Epithelial cell of esophagus (primary cell): Measurements from ENCODE around the gene BCL2.

Experiments used
- DNase-seq: peaks from one replicate; pipeline ENCODE4 v3.0.0; 2010; ENCODE audit warnings: low read depth
- H3K4me3 ChIP-seq: 2 replicates; pipeline ENCODE4 v1.5.1; 2011; ENCODE audit warnings: mild to moderate bottlenecking, low read length, control low read depth
- CTCF ChIP-seq: IDR thresholded peaks from 2 replicates; pipeline ENCODE4 v1.5.1; 2011; ENCODE audit warnings: low read depth, mild to moderate bottlenecking, low read length, control low read depth, inconsistent platforms; ENCODE audit not compliant: insufficient read depth; ENCODE audit errors: missing control alignments

The BCL2 gene

GRCh38 chr18:63198868-63199742, 120.5 kb downstream of the BCL2 start:
- DNase-seq, result no peak
- no peak for TF ChIP-seq CTCF
- no peak overlapping the region for H3K4me3 ChIP-seq

- TF ChIP-seq CTCF, result no peak
- no peak overlapping the region for H3K4me3 ChIP-seq
- no peak for DNase-seq
Observed at GRCh38 chr18:63198098-63198760, 121.3 kb downstream of the BCL2 start.

- DNase-seq, result no peak
- no peak for TF ChIP-seq CTCF
- H3K4me3 ChIP-seq, result no peak overlapping the region
Observed at GRCh38 chr18:63197246-63197869, 122.2 kb downstream of the BCL2 start.

DNA sequence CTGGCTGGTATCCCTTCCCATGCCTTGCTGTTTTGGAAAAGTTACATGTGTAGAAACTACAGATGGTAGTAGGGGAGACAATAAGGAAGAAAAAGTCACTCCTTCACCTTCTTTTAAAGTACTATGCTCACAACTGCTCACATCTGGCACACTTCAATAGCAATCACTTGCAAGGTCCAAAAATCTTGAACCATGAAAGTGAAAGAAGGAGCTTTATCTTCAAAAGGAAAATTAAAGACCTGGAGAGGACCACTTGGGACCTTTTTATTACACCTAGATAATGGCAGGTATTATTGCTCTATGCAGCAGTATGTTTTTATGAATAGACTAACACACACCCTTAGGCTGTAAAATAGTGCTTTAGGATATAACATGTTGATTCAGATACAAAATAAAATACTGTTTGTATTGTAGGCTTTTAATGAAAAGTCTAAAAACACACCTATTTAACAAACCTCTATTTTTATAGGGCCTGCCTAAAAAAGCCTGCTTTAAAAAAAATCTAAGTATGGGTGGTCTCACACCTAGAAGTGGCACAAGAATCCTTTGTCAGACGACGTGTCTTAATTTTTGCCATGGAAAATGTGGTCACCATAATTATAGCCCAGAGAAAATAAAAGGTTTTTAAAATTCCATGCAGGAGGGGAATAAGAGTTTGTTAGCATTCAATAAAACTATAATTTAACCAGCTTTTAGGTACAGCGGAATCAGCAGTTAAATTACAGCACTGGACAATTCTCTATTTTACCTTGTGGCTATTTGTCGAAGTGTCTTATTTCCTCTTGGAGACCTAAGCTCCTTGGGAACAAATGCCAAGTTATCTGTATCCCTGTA, 124.0 kb downstream of the BCL2 start:
- no peak overlapping the region for H3K4me3 ChIP-seq
- DNase-seq, result no peak
- no peak for TF ChIP-seq CTCF

- TF ChIP-seq CTCF, result no peak
- no peak for DNase-seq
- H3K4me3 ChIP-seq, result no peak overlapping the region
Observed at GRCh38 chr18:63192885-63193349, 126.7 kb downstream of the BCL2 start.

DNA sequence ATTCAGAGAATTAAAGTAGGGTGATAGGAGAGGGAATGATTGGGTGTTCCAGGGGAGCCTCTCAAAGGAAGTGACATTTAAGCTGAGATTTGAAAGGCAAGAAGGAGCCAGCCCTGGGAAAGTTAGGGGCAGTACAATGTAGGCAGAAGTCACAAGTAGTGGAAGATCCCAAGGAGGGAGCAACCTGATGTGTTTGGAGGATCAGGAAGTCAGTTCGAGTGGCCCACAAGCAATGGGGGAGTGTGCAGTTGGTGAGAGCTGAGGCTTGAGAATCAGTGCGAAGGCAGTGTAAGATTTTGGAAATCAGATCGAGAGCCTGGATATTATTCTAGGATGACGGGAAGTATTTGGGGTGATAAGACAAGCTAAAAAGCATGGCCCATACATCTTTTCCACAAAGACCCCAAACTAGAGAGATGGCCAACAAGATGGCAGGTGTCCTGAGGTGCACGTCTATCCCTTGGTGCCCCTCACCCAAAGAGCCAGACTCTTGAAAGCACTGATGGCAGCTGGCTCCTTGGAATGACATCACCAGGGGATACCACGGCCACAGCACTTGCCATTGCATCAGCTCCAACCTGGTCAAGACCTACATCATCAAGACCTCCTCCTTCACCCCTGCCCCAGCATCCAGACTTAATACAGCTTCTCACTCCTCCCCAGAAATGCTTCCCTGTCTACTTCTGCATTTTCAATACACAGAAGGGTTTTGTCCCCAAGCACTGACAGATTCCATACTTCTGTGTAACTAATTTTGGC, 127.3 kb downstream of the BCL2 start:
- no peak overlapping the region for H3K4me3 ChIP-seq
- no peak for TF ChIP-seq CTCF
- DNase-seq, result no peak
